ENCODE data around the gene PCYT1A.

DNA sequence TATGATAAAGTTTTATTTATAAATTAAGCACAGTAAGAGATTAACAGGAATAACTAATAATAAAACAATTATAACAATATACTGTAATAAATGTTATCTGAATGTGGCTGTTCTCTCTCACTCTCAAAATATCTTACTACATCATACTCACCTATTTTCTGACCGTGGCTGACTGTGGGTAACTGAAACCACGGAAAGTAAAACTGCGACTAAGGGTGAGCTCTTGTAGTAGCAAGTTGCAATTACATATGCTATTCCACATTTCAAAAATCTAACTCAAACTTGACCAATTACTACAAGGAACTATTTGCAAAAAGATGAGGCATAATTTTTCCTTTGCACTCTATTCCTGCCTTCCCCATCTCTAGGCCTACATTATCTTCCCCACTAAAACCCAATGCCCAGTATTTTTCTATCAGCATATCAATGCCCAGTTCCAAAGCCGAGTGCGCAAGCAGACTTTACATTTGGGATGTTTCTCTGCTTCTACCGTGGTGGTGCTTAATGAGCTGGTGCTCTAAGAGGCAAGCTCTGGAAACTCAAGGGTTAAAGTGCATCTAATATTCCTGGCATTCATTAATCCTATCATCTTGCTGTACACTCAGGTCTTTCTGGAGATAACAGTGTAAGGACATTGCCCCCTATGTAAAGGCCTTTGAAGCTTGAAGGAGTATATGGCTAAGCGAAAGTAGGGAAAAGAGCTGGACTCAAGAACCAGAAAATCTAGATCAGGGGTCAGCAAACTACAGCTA lies 6.7 kb downstream of the PCYT1A start:
- TF ChIP-seq CSRNP3 (CRISPR knock-in tag; IDR thresholded peaks at IDR 0.05) (no peak), TCF4 (CRISPR knock-in tag; IDR thresholded peaks at IDR 0.05; ENCODE audit: borderline replicate concordance) (no peak), ZC3H10 (CRISPR knock-in tag; IDR thresholded peaks at IDR 0.05) (no peak), POU6F1 (CRISPR knock-in tag; IDR thresholded peaks at IDR 0.05; ENCODE audit: borderline replicate concordance, low read depth) (no peak), ESRRG (CRISPR knock-in tag; IDR thresholded peaks at IDR 0.05) (no peak), ARNTL (CRISPR knock-in tag; IDR thresholded peaks at IDR 0.05; ENCODE audit: borderline replicate concordance, low read depth) (no peak), ZFP3 (CRISPR knock-in tag; IDR thresholded peaks at IDR 0.05) (no peak), SNAI2 (CRISPR knock-in tag; IDR thresholded peaks at IDR 0.05) (no peak), OSR1 (CRISPR knock-in tag; IDR thresholded peaks at IDR 0.05) (no peak), CSDC2 (CRISPR knock-in tag; IDR thresholded peaks at IDR 0.05) (no peak), RARB (CRISPR knock-in tag; IDR thresholded peaks at IDR 0.05) (no peak), ZFP30 (CRISPR knock-in tag; IDR thresholded peaks at IDR 0.05) (no peak)

All from SK-N-SH treated with all-trans-retinoic acid at 6 μM for 48 hours (cell line).